ENCODE data around the gene MLN. TPM values are rescaled to one million over a fixed set of nuclear protein-coding genes. Genes with fewer than 3 reads are reported as not detected.

MLN gene
- total and polyA plus RNA-seq, 2 donors (not counting 1 experiment from before 2014, with no cell fraction given), result not detected

GRCh38 chr6:33771146-33772081 lies 32.4 kb downstream of the MLN start:
- POLR2A ChIA-PET, result no interaction called here
- Histone ChIP-seq H2AFZ (ENCODE audit: insufficient read depth, low read depth, low read length, poor library complexity, severe bottlenecking) (no peak overlapping the region), H3K27me3 (replicated peaks in 1 of 4; ENCODE audit: control extremely low read depth in 1 of 4, control insufficient read depth in 3 of 4, insufficient read depth in 4 of 4, low read length in 3 of 4) (peaks cover 0 to 7% (median 0%) of the 10 kb centered on the region in 4 experiments), H3K4me2 (replicated peaks; ENCODE audit: low read depth, low read length, poor library complexity, severe bottlenecking) (peak overlapping the region; percentile 23), H3K27ac (ENCODE audit: low read length in 2 of 2) (no peak overlapping the region), H3K79me2 (ENCODE audit: control insufficient read depth, insufficient read depth, low read length) (no peaks in the 10 kb centered on the region), H3K9me3 (ENCODE audit: control extremely low read depth in 1 of 3, control insufficient read depth in 2 of 3, insufficient read depth in 1 of 3, low read length in 2 of 3) (peaks cover 0 to 3% (median 0%) of the 10 kb centered on the region in 3 donors), H3K4me1 (ENCODE audit: control insufficient read depth in 2 of 2, insufficient read depth in 2 of 2, low read length in 2 of 2) (peaks cover 0 to 6% of the 10 kb centered on the region in 2 donors), H3K36me3 (replicated peaks in 1 of 2; ENCODE audit: control extremely low read depth in 1 of 2, control insufficient read depth in 1 of 2, extremely low read depth in 1 of 2, insufficient read depth in 2 of 2, low read length in 1 of 2) (peaks cover 3 to 37% of the 10 kb centered on the region in 2 experiments), H4K20me1 (ENCODE audit: control insufficient read depth, insufficient read depth, low read length, poor library complexity, severe bottlenecking) (peaks cover 28% of the 10 kb centered on the region), H3K9ac (ENCODE audit: low read length) (no peak overlapping the region), H3K4me3 (ENCODE audit: control extremely low read depth in 1 of 5, extremely low read depth in 1 of 5, insufficient read depth in 1 of 5, low read depth in 2 of 5, low read length in 4 of 5) (no peak overlapping the region)
- ATAC-seq (ENCODE audit: low read depth) (peak; percentile 76), DNase-seq (peak; percentile 77)
- TF ChIP-seq EZH2 (IDR thresholded peaks at IDR 0.05; ENCODE audit: borderline replicate concordance, insufficient read depth, low read depth, low read length, poor library complexity, severe bottlenecking) (no peak), CTCF (IDR thresholded peaks at IDR 0.05) (peak; percentile 94)
- H3K27me3 Mint-ChIP-seq, result peaks cover 12% of the 10 kb centered on the region
- peaks cover 10% of the 10 kb centered on the region for H3K4me1 Mint-ChIP-seq
- intact Hi-C loops (cut with micrococcal nuclease), result loop anchor here (1.0 to 2.0 kb wide), 2 partner anchors 17 to 383 kb away; no protein-coding TSS in a partner anchor
- WGBS (ENCODE audit: insufficient coverage), result 29% methylated on average over 45 of the region's 47 CpGs
- H3K9me3 Mint-ChIP-seq (ENCODE audit: insufficient read depth), result no peaks in the 10 kb centered on the region
- CTCF ChIA-PET, result interaction anchor here (0.6 to 8.1 kb wide), 26 partner anchors 9 to 1574 kb away, joined by 3 to 81 read pairs (median 4); partner anchors contain the start of gene LEMD2
- no peak overlapping the region for H3K4me3 Mint-ChIP-seq
- no peak overlapping the region for H3K27ac Mint-ChIP-seq

GRCh38 chr6:33770833-33771145 lies 33.0 kb downstream of the MLN start:
- peaks cover 0 to 7% (median 0%) of the 10 kb centered on the region in 4 experiments for H3K27me3 ChIP-seq (replicated peaks in 1 of 4; ENCODE audit: control extremely low read depth in 1 of 4, control insufficient read depth in 3 of 4, insufficient read depth in 4 of 4, low read length in 3 of 4)
- H3K27ac ChIP-seq (ENCODE audit: low read length in 2 of 2), result no peak overlapping the region
- intact Hi-C loops (cut with micrococcal nuclease), result loop anchor here (1.0 to 2.0 kb wide), 2 partner anchors 18 to 384 kb away; no protein-coding TSS in a partner anchor
- CTCF ChIA-PET, result interaction anchor here (0.7 to 8.1 kb wide), 17 partner anchors 10 to 384 kb away, joined by 3 to 81 read pairs (median 4); partner anchors contain the start of gene LEMD2
- no peak overlapping the region for H3K27ac Mint-ChIP-seq
- no peak overlapping the region for H3K4me3 ChIP-seq (ENCODE audit: control extremely low read depth in 1 of 5, extremely low read depth in 1 of 5, insufficient read depth in 1 of 5, low read depth in 2 of 5, low read length in 4 of 5)
- TF ChIP-seq EZH2 (IDR thresholded peaks at IDR 0.05; ENCODE audit: borderline replicate concordance, insufficient read depth, low read depth, low read length, poor library complexity, severe bottlenecking) (no peak), CTCF (IDR thresholded peaks at IDR 0.05) (no peak)
- peaks cover 17% of the 10 kb centered on the region for H3K27me3 Mint-ChIP-seq
- no peak overlapping the region for H3K4me3 Mint-ChIP-seq
- peaks cover 3 to 31% of the 10 kb centered on the region in 2 experiments for H3K36me3 ChIP-seq (replicated peaks in 1 of 2; ENCODE audit: control extremely low read depth in 1 of 2, control insufficient read depth in 1 of 2, extremely low read depth in 1 of 2, insufficient read depth in 2 of 2, low read length in 1 of 2)
- H3K9me3 Mint-ChIP-seq (ENCODE audit: insufficient read depth), result no peaks in the 10 kb centered on the region
- ATAC-seq (ENCODE audit: low read depth), result no peak
- no peaks in the 10 kb centered on the region for H3K79me2 ChIP-seq (ENCODE audit: control insufficient read depth, insufficient read depth, low read length)
- H4K20me1 ChIP-seq (ENCODE audit: control insufficient read depth, insufficient read depth, low read length, poor library complexity, severe bottlenecking), result peaks cover 25% of the 10 kb centered on the region
- H3K9me3 ChIP-seq (ENCODE audit: control extremely low read depth in 1 of 3, control insufficient read depth in 2 of 3, insufficient read depth in 1 of 3, low read length in 2 of 3), result peaks cover 0 to 3% (median 0%) of the 10 kb centered on the region in 3 donors
- peaks cover 0 to 6% of the 10 kb centered on the region in 2 donors for H3K4me1 ChIP-seq (ENCODE audit: control insufficient read depth in 2 of 2, insufficient read depth in 2 of 2, low read length in 2 of 2)
- no peak overlapping the region for H2AFZ ChIP-seq (ENCODE audit: insufficient read depth, low read depth, low read length, poor library complexity, severe bottlenecking)
- peaks cover 10% of the 10 kb centered on the region for H3K4me1 Mint-ChIP-seq
- no peak overlapping the region for H3K4me2 ChIP-seq (replicated peaks; ENCODE audit: low read depth, low read length, poor library complexity, severe bottlenecking)
- H3K9ac ChIP-seq (ENCODE audit: low read length), result no peak overlapping the region
- no CpG with 5 or more reads among the region's 3 CpGs for WGBS (ENCODE audit: insufficient coverage)
- DNase-seq, result no peak
- POLR2A ChIA-PET, result no interaction called here

All from B cell (primary cell).